ENCODE measurements around the gene RPS18. TPM values are rescaled to one million over a fixed set of nuclear protein-coding genes. Genes with fewer than 3 reads are reported as not detected.

RPS18 gene
- total and polyA plus RNA-seq, 2 of the 13 experiments (the other 11 are each of a cell fraction or from before 2014, with no cell fraction given): 3,896 to 5,806 TPM

- TF ChIP-seq ZNF468 (CRISPR knock-in tag; IDR thresholded peaks at IDR 0.05): no peak
- TF ChIP-seq MTA1 (CRISPR knock-in tag; IDR thresholded peaks at IDR 0.05; ENCODE audit: borderline replicate concordance): no peak
- 0 out of 2 replicates have a peak, but pooled peaks have one; percentile 16 for TF ChIP-seq PPARG (CRISPR knock-in tag; conservative IDR thresholded peaks at IDR 0.05)
- peak; percentile 33; the same call in 1 of the 2 replicates for TF ChIP-seq ZNF331 (CRISPR knock-in tag; IDR thresholded peaks at IDR 0.05)
- TF ChIP-seq KAT8 (CRISPR knock-in tag; IDR thresholded peaks at IDR 0.05): peak; percentile 19; the same call in 1 of the 2 replicates
- peak; percentile 31; the same call in 1 of the 2 replicates for TF ChIP-seq HOMEZ (CRISPR knock-in tag; IDR thresholded peaks at IDR 0.05; ENCODE audit: low read depth)
- TF ChIP-seq CBX2 (IDR thresholded peaks at IDR 0.05; ENCODE audit: low read depth, low read length): no peak
- no peak for TF ChIP-seq CBX2 (CRISPR knock-in tag; IDR thresholded peaks at IDR 0.05; ENCODE audit: low read depth)
- 0 out of 2 replicates have a peak, but pooled peaks have one; percentile 20 for TF ChIP-seq HOXD1 (CRISPR knock-in tag; IDR thresholded peaks at IDR 0.05)
- TF ChIP-seq SAFB2 (CRISPR knock-in tag; IDR thresholded peaks at IDR 0.05; ENCODE audit: borderline replicate concordance, low read depth): no peak
- 0 out of 2 replicates have a peak, but pooled peaks have one; percentile 38 for TF ChIP-seq ZBTB8A (CRISPR knock-in tag; IDR thresholded peaks at IDR 0.05; ENCODE audit: borderline replicate concordance, low read depth)
- peak; percentile 89; the same call in 1 of the 2 replicates for TF ChIP-seq ZNF430 (CRISPR knock-in tag; IDR thresholded peaks at IDR 0.05)
- no peak; the same call in 1 of the 2 replicates for TF ChIP-seq ATF2 (CRISPR knock-in tag; IDR thresholded peaks at IDR 0.05)
- peak; percentile 54 for TF ChIP-seq TBX2 (CRISPR knock-in tag; IDR thresholded peaks at IDR 0.05; ENCODE audit: borderline replicate concordance)
- no peak for TF ChIP-seq ZNF234 (CRISPR knock-in tag; conservative IDR thresholded peaks at IDR 0.05)
- TF ChIP-seq SIN3B (IDR thresholded peaks at IDR 0.05; ENCODE audit: low read length): peak; percentile 55; the same call in 1 of the 2 replicates
- TF ChIP-seq RNF219 (CRISPR knock-in tag; IDR thresholded peaks at IDR 0.05): no peak
- no peak for TF ChIP-seq ZNF75D (CRISPR knock-in tag; IDR thresholded peaks at IDR 0.05; ENCODE audit: borderline replicate concordance)
- no peak for TF ChIP-seq CREBL2 (CRISPR knock-in tag; IDR thresholded peaks at IDR 0.05; ENCODE audit: borderline replicate concordance)
- TF ChIP-seq SP140L (CRISPR knock-in tag; IDR thresholded peaks at IDR 0.05; ENCODE audit: borderline replicate concordance): 0 out of 2 replicates have a peak, but pooled peaks have one; percentile 19
- no peak for TF ChIP-seq CCDC6 (CRISPR knock-in tag; IDR thresholded peaks at IDR 0.05)
- no peak for TF ChIP-seq BATF2 (CRISPR knock-in tag; IDR thresholded peaks at IDR 0.05)
- no peak for TF ChIP-seq ZSCAN20 (CRISPR knock-in tag; IDR thresholded peaks at IDR 0.05; ENCODE audit: borderline replicate concordance)
- TF ChIP-seq ZNF256 (CRISPR knock-in tag; conservative IDR thresholded peaks at IDR 0.05): no peak
These were observed 46.0 kb downstream of the RPS18 start, which contains the start of gene ZBTB22 (continued) for GRCh38 chr6:33317669-33318425.

Data from HepG2 (cell line).